Measurements from ENCODE around the gene DNAAF3.

- TF ChIP-seq, protein P1, sequence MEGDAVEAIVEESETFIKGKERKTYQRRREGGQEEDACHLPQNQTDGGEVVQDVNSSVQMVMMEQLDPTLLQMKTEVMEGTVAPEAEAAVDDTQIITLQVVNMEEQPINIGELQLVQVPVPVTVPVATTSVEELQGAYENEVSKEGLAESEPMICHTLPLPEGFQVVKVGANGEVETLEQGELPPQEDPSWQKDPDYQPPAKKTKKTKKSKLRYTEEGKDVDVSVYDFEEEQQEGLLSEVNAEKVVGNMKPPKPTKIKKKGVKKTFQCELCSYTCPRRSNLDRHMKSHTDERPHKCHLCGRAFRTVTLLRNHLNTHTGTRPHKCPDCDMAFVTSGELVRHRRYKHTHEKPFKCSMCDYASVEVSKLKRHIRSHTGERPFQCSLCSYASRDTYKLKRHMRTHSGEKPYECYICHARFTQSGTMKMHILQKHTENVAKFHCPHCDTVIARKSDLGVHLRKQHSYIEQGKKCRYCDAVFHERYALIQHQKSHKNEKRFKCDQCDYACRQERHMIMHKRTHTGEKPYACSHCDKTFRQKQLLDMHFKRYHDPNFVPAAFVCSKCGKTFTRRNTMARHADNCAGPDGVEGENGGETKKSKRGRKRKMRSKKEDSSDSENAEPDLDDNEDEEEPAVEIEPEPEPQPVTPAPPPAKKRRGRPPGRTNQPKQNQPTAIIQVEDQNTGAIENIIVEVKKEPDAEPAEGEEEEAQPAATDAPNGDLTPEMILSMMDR (IDR thresholded peaks at IDR 0.05), result no peak
- TF ChIP-seq EZH2 (IDR thresholded peaks at IDR 0.05) (no peak), EZH2phosphoT487 (IDR thresholded peaks at IDR 0.05) (no peak)
Observed at GRCh38 chr19:55132453-55133129, 33.8 kb downstream of the DNAAF3 start.

Measured in neural progenitor cell (in vitro differentiated cells).